GM19023 (cell line): Measurements from ENCODE around the gene TBCE.
"Not testable (repeated sequence)": the region's sequence is repeated elsewhere in the genome, so short reads cannot be mapped to it uniquely, and the experiment has no call there.

ENCODE experiments used
- ATAC-seq: cut with Tn5 transposase; IDR thresholded peaks from one replicate; pipeline ENCODE4 v1.9.1; 2021; ENCODE audit warnings: mild to moderate bottlenecking, moderate library complexity; ENCODE audit not compliant: unreplicated experiment

The TBCE gene

DNA sequence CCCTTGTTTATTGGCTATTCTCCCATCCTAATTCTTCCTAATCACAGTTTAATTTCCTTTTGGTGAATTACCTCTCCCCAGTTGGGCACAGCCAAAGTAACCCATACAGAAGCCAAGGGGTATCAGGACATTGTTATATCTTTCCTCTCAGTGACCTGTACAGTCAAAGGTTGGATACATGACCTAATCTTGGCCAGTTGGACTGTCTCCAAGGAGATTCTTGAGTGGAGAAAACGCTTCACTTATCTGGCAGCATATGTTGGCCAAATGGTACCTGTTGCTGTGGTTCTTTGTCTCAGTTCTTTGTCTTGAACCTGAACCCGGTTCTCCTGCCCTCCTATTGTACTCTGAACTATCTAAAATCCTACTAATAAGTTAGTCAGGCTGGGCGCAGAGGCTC lies 15.3 kb upstream of the TBCE start:
- ATAC-seq = no peak

DNA sequence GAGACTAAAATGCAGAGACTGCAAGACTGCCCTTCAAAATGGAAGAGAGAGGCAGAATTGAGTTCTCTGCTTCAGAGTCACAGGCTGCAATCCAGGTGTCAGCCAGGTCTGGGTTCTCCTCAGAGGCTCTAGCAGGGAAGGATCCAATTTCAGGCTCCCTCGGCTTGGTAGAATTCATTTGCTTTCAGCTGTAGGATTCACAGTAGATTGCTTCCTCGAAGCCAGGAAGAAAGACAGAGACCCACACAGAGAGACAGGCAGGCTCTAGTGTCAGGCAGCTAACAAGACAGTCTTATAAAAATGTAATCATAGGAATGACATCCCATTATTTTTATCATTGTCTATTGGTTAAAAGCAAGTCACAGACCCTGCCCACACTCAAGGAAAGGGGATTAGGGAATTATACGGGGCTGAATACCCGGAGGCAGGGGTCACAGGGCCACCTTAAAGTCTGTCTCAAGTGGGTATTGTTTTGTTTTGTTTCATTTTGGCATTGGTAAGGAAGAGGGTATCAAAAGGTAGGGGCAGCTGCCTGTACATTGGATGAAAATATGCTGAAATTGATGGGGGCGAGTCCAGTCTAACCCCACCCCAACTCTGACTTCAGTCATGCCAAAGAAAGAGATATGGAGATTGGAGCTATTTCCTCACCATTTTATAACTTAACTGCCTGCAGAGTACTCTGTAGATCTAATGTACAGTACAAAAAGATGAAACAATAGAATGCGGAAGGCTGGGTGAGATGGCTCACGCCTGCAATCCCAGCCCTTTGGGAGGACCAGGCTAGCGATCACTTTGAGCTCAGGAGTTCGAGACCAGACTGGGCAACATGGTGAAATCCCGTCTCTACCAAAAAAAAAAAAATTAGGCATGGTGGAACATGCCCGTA lies 9.5 kb upstream of the TBCE start:
- ATAC-seq = no peak

DNA sequence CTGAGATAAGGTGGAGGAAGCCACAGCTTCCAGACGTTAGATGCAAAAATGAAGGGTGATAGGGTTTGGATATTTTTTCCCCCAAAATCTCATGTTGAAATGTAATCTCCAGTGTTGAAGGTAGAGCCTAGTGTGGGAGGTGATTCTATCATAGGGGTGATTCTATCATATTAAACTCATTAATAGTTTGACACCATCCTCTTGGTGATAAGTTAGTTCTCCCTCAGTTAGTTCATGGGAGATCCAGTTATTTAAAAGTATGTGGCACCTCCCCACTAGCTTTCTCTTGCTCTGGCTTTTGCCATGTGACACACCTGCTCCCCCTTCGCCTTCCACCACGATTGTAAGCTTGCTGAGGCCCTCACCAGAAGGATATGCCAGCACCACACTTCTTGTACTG lies 8.3 kb upstream of the TBCE start:
- no peak for ATAC-seq

DNA sequence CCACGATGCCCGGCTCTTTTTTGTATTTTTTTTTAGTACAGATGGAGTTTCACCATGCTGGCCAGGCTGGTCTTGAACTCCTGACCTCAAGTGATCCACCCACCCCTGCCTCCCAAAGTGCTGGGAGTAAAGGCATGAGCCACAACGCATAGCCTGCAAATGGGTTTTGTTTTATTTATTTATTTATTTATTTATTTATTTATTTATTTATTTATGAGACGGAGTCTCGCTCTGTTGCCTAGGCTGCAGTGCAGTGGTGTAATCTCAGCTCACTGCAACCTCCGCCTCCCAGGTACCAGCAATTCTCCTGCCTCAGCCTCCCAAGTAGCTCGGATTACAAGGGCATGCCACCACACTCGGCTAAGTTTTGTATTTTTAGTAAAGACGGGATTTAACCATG lies 3.0 kb upstream of the TBCE start:
- not testable (repeated sequence) for ATAC-seq

DNA sequence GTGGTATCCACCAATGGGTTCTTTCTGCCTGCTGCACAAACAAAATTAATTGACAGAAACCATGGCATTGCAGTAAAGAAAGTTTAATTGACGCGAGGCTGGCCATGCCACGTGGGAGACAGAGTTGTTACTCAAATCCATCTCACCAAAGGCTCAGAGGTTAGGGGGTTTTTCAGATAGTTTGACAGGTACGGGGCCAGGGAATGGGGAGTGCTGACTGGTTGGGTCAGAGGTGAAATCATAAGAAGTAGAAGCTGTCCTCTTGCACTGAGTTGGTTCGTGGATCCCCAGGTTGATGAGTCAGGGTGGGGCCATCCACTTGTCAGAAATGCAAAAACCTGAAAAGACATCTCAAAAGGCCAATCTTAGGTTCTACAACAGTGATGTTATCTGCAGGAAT lies 941 bp upstream of the TBCE start:
- ATAC-seq = no peak

DNA sequence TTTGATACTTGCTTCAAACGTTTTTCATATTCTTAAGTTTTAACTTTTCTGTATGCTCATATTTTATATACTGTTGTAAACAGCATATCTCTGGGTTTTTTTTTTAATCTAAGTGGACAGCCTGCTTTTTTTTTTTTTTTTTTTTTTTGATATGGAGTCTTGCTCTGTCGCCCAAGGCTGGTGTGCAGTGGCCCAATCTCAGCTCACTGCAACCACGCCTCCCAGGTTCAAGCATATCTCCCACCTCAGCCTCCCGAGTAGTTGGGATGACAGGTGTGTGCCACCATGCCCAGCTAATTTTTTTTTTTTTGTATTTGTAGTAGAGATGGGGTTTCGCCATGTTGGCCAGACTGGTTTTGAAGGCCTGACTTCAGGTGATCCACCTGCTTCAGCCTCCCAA lies 1.2 kb downstream of the TBCE start:
- no peak for ATAC-seq

DNA sequence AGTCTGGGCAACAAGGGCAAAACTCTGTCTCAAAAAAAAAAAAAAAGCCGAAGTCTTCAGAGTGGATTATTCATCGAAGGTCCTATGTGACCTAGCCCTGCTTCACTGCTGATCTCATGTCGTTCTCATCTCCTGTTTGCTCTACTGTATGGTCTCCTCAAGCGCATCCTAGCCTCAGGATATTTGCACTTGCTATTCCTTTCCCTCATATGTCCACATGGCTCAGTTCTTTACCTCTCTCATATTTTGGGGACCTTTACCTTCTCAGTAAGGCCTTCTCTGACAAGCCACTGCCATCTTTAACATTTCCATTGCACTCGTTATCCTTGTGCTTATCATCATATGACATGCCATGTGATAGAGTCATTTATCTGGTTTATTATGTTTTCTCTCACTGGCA lies 2.6 kb downstream of the TBCE start:
- no peak for ATAC-seq

DNA sequence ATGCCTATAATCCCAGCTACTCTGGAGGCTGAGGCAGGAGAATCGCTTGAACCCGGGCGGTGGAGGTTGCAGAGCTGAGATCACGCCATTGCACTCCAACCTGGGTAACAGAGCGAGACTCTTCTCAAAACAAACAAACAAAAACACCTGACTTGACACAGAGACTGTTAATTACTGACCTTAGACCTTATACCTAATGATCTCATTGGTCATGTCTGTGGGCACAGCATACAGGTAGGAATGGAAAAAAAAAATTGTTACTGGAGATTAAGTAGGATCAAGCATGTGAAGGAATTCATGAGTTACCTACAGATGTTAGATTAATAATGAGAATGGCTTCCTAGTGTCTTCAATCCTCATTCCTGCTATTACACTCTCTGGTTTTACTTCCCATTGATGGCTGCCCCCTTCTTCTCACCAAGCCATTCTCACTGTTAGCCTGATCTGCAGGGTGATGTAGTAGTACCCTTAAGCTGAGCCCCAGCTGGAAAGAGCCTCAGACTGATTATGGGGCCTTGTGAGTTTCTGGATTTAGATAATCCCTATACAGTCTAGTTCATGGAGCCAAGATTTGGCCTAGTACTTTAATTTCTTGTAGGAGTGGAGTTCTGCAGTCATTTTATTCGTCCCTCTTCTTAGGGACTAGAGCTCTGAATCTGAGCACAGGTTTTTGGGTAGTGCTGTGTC lies 8.8 kb downstream of the TBCE start:
- ATAC-seq = no peak

DNA sequence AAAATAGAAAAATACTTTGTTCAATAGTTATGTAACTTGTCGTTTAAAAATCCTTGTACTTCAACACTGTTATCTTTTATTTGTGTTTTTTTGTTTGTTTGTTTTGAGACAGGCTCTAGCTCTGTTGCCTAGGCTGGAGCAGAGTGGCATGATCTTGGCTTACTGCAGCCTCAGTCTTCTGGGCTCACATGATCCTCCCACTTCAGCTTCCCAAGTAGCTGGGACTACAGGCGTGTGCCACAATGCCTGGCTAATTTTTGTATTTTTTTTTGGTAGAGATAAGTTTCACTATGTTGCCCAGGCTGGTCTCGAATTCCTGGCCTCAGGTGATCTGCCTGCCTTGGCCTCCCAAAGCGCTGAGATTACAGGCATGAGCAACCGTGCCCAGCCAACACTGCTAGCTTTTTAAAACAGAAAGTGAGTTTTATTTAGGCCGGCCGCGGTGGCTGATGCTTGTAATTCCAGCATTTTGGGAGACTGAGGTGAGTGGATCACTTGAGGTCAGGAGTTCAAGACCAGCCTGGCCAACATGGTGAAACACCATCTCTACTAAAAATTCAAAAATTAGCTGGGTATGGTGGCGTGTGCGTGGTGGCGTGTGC lies 11.0 kb downstream of the TBCE start:
- ATAC-seq = not testable (repeated sequence)

DNA sequence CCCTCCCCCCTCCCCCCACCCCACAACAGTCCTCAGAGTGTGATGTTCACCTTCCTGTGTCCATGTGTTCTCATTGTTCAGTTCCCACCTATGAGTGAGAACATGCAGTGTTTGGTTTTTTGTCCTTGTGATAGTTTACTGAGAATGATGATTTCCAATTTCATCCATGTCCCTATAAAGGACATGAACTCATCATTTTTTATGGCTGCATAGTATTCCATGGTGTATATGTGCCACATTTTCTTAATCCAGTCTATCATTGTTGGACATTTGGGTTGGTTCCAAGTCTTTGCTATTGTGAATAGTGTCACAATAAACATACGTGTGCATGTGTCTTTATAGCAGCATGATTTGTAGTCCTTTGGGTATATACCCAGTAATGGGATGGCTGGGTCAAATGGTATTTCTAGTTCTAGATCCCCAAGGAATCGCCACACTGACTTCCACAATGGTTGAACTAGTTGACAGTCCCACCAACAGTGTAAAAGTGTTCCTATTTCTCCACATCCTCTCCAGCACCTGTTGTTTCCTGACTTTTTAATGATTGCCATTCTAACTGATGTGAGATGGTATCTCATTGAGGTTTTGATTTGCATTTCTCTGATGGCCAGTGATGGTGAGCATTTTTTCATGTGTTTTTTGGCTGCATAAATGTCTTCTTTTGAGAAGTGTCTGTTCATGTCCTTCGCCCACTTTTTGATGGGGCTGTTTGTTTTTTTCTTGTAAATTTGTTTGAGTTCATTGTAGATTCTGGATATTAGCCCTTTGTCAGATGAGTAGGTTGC lies 14.9 kb downstream of the TBCE start:
- not testable (repeated sequence) for ATAC-seq

DNA sequence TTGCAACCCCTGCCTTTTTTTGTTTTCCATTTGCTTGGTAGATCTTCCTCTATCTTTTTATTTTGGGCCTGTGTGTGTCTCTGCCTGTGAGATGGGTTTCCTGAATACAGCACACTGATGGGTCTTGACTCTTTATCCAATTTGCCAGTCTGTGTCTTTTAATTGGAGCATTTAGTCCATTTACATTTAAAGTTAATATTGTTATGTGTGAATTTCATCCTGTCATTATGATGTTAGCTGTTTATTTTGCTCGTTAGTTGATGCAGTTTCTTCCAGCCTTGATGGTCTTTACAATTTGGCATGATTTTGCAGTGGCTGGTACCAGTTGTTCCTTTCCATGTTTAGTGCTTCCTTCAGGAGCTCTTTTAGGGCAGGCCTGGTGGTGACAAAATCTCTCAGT lies 18.4 kb downstream of the TBCE start:
- not testable (repeated sequence) for ATAC-seq

DNA sequence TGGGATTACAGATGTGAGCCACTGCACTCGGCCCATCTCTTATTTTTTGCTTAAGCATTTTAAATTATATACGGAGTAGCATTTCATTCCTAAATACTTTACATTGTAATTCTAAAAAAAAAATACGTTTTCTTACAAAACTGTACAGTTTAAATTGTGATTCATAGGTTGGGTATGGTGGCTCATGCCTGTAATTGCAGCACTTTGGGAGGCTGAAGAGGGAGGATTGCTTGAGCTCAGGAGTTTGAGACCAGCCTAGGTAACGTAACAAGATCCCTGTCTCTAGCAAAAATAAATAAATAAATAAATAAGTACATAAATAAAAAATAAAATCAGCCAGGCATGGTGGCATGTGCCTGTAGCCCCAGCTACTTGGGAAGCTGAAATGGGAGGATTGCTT lies 24.6 kb downstream of the TBCE start:
- ATAC-seq = no peak

DNA sequence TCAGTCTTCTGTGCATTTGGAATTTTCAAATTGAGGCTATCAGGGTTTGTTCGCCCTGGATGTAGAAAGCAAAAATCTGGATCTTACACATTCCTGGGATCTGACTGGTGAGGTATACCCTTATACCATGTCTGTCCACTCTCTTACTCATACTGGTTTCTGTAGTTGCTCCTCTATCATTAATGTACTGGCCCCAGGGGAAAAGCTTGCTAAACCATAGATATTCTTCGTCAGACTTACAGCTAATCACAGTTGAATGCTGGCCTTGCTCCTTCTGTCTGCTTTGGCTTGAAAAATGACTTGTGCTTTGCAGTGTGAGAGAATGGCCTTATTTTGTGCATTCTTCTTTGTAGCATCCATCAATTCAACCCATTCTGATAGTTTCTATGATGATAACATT lies 30.5 kb downstream of the TBCE start:
- no peak for ATAC-seq

DNA sequence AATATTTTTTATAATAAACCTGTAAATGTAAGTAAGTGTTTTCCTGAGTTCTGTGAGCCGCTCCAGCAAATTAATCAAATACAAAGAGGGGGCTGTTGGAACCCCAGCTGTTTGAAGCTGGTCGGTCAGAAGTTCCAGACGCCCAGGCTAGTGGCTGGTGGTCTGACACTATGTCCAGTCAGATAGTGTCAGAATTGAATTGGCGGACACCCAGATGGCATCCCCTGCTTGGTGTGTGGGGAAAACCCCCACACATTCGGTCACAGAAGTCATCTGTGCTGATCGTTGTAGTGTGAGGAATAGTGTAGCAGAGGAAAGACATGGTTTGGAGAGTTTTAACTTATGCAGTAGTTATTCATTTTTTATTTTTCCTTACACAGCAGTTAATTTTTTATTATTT lies 32.4 kb downstream of the TBCE start:
- ATAC-seq = no peak

DNA sequence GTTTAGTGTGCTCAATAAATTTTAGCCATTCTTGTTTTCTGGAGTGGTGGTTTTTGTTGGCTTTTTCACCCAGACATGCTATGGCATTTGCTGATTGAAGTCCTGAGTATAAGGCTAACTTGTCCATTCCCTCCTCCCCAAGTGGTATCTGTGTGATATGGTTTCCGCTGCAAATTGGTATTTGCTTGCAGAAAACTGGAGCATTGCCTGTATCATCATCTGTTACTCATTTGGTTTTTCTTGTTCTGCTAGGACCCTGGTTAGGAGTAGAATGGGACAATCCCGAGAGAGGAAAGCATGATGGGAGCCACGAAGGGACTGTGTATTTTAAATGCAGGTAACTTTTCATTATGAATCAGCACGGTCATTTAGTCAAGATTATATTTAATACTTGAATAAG lies 34.0 kb downstream of the TBCE start:
- no peak for ATAC-seq

DNA sequence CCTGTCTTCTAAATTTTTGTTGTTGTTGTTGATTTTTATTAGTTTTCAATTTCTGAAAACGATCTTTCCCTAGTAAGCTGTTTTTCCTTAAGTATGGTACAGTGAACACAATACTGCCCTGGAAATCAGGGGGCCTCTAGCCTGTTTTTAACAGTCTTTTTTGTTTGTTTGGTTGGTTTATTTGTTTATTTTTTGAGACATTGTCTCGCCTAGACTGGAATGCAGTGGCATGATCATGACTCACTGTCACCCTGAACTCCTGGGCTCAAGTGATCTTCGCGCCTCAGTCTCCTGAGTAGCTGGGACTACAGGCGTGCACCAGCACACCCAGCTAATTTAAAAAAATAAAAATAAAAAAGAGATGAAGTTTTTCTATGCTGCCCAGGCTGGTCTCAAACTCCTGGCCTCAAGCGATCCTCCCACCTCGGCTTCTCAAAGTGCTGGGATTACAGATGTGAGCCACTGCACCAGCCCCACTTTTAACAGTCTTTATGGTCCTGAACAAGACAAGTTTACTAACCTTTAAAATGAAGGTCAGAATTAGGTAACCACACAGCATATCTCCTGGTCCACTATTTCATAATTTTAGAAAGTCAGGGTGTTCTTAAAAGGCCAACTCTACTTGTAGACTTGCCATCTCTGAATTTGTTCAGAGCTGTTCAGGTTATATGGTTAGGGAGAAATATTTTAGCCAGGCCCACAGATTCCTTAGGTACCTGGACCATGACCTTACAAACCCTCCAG lies 35.4 kb downstream of the TBCE start:
- ATAC-seq = no peak

DNA sequence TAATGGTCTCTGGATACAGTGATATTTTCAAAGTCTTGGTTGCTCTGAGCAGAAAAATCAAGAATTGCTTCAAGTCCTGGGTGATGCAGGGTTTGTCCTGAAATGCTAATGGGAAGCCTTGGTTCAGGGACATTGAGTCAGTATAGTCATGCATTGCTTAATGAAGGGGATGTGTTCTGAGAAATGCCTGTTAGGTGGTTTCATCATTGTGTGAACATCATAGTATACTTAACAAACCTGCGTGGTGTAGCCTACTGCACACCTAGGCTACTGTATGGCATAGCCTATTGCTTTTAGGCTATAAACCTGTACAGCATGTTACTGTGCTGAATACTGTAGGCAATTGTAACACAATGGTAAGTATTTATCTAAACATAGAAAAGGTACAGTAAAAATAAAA lies 36.4 kb downstream of the TBCE start:
- no peak for ATAC-seq

DNA sequence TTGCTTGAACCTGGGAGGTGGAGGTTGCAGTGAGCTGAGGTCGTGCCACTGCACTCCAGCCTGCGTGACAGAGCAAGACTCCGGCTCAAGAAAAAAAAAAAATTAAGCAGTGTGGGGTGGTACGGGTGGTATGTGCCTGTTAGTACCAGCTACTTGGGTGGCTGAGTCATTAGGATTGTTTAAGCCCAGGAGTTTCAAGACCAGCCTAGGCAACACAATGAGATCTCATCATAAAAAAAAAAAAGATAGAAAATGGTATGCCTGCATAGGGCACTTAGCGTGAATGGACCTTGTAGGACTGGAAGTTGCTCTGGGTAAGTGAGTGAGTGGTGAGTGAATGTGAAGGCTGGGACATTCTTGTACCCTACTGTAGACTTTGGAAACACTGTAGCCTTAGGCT lies 37.0 kb downstream of the TBCE start:
- ATAC-seq = no peak

DNA sequence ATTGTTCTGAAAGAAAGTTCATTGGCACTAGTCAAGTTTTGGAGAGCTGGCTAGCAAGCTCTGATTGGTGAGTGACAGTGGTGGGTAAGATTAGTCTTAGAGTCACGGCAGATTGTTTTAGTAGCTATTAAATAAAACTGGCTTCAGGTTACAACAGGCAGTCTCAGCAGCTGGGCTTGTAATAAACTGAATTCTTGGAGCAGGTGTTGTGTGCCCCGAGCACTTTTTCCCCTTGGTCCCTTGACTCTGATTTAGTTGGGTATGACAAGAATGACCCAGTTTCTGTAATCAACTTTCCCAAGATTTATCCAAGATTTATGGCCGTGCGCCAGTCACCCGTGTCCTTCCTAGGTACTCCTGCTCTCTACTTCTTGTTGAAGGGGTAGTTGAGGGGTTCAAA lies 40.2 kb downstream of the TBCE start:
- no peak for ATAC-seq

DNA sequence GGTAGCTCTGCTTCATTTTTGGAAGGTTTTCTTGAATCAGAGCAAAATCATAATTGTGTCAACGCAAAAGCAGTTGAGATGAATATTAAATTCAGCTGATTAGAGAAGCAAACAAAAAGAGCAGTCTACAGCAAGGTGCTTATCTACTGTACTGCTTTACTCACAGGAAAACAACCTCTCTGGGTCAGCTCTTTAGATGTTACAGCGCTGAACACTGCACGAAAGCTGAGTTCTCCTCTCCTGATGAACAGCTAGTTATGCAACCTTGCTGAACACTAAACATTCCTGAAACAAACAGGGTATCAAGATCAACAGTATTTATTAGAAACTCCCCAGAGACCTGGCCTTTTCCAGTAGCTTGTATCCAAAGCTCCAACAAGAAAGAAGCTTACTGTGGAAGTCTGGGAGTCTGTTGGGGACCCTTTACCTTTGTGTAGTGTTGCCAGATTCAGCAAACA lies 41.3 kb downstream of the TBCE start:
- ATAC-seq = no peak
